Measurements from ENCODE around the gene HNRNPUL2. TPM values are rescaled to one million over a fixed set of nuclear protein-coding genes. Genes with fewer than 3 reads are reported as not detected.

The HNRNPUL2 gene
- total and polyA plus RNA-seq, 10 of the 15 experiments (the other 5 are each of a cell fraction or from before 2014, with no cell fraction given) = 1.6 to 72.2 (median 14.9) TPM

DNA sequence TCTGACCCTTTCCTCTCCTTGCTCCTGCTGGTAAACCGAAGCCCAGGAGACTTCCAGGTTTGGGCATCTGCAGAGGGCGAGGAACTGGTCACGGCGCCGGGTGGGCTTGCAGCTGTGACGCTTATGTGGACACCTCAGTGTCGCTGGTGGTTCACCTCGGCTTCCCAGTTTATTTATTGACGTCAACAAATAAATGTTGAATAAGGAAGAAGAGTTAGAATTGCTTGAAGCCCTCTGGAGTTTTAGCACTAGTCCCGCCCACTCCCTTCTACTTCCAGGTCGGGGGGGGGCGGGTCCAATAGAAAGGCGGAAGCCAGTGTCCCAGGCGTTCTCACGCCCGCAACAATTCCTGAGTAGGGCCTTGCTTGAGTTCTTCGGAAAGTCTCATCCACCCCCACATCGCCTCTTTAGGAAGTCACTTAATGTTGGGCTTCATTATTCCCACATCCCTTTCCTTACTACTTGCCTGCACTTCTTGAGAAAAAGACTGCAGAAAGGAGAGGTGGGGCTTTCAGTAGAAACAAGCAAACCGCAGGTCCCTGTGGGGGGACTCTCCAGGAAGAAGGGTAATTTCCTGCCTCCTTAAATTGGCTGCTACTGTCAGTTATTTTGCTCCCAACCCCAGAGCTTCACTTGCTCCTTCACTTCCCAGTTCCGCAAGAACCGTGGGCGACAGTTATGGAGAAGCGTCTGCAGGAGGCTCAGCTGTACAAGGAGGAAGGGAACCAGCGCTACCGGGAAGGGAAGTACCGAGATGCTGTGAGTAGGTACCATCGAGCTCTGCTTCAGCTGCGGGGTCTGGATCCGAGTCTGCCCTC, 1.1 kb upstream of the HNRNPUL2 start, which contains the start of gene TTC9C (continued):
- TF ChIP-seq RB1 (IDR thresholded peaks at IDR 0.05; ENCODE audit: borderline replicate concordance) (no peak), RUNX3 (IDR thresholded peaks at IDR 0.05; ENCODE audit: low read length) (peak; percentile 92), SREBF1 (IDR thresholded peaks at IDR 0.05; ENCODE audit: low read length) (peak; percentile 61), NFIC (IDR thresholded peaks at IDR 0.05; ENCODE audit: low read depth, low read length) (peak; percentile 40; the same call in 1 of the 2 replicates), ZNF274 (IDR thresholded peaks at IDR 0.05; ENCODE audit: insufficient read depth, insufficient read length) (no peak), TCF7 (IDR thresholded peaks at IDR 0.05; ENCODE audit: borderline replicate concordance) (no peak), NRF1 (conservative IDR thresholded peaks at IDR 0.05; ENCODE audit: low read depth, low read length) (no peak), CEBPZ (IDR thresholded peaks at IDR 0.05; ENCODE audit: low read depth, low read length) (no peak), LARP7 (IDR thresholded peaks at IDR 0.05) (no peak), PML (IDR thresholded peaks at IDR 0.05; ENCODE audit: low read length) (peak; percentile 63), IKZF1 (conservative IDR thresholded peaks at IDR 0.05) (peak; percentile 90), YBX1 (IDR thresholded peaks at IDR 0.05) (no peak), RCOR1 (conservative IDR thresholded peaks at IDR 0.05; ENCODE audit: low read depth, low read length) (0 out of 2 replicates have a peak, but pooled peaks have one; percentile 29), NFYB (IDR thresholded peaks at IDR 0.05; ENCODE audit: insufficient read depth, low read depth, low read length) (no peak), HSF1 (IDR thresholded peaks at IDR 0.05; ENCODE audit: low read depth, low read length) (no peak), CHD4 (IDR thresholded peaks at IDR 0.05) (no peak), ASH2L (IDR thresholded peaks at IDR 0.05; ENCODE audit: borderline replicate concordance, low read depth) (peak; percentile 52; the same call in 1 of the 2 replicates), MTA3 (IDR thresholded peaks at IDR 0.05; ENCODE audit: borderline replicate concordance, low read length) (no peak), E2F8 (IDR thresholded peaks at IDR 0.05; ENCODE audit: low read depth, partially characterized antibody) (no peak), NBN (IDR thresholded peaks at IDR 0.05) (no peak; the same call in 1 of the 2 replicates), CREB1 (IDR thresholded peaks at IDR 0.05; ENCODE audit: low read depth) (0 out of 2 replicates have a peak, but pooled peaks have one; percentile 8)
- TF ChIP-seq, protein P1, sequence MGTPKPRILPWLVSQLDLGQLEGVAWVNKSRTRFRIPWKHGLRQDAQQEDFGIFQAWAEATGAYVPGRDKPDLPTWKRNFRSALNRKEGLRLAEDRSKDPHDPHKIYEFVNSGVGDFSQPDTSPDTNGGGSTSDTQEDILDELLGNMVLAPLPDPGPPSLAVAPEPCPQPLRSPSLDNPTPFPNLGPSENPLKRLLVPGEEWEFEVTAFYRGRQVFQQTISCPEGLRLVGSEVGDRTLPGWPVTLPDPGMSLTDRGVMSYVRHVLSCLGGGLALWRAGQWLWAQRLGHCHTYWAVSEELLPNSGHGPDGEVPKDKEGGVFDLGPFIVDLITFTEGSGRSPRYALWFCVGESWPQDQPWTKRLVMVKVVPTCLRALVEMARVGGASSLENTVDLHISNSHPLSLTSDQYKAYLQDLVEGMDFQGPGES (IDR thresholded peaks at IDR 0.05) = no peak

All from GM12878 (cell line).